GM19452 (cell line): ENCODE results near the gene DGKD.
A peak's percentile ranks its signal among the peaks of the same experiment; 100 is the strongest.

Source experiments
- ATAC-seq: cut with Tn5 transposase; IDR thresholded peaks from one replicate; pipeline ENCODE4 v1.9.1; 2021; ENCODE audit not compliant: unreplicated experiment

DGKD gene

DNA sequence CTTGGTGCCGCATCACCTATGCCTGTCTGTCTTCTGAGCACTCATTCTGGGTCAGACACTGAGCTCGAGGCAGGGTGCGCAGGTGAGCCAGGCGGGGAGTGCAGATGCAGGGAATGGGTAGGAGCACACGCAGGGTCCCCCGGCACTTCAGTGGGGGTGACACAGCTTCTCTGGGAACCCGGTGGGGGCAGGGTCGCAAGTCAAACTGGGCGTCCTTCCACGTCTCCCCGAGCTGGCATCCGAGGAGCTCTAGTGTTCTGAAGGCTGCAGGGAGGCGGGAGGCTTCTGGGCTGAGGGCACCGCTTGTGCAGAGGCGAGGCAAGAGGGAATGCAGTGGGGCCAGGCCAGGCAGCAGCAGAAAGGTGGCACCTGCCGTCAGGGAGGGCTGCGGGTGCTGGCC, 86.0 kb downstream of the DGKD start:
- no peak for ATAC-seq

- ATAC-seq: no peak
Observed at GRCh38 chr2:233440714-233441113, 86.4 kb downstream of the DGKD start.

DNA sequence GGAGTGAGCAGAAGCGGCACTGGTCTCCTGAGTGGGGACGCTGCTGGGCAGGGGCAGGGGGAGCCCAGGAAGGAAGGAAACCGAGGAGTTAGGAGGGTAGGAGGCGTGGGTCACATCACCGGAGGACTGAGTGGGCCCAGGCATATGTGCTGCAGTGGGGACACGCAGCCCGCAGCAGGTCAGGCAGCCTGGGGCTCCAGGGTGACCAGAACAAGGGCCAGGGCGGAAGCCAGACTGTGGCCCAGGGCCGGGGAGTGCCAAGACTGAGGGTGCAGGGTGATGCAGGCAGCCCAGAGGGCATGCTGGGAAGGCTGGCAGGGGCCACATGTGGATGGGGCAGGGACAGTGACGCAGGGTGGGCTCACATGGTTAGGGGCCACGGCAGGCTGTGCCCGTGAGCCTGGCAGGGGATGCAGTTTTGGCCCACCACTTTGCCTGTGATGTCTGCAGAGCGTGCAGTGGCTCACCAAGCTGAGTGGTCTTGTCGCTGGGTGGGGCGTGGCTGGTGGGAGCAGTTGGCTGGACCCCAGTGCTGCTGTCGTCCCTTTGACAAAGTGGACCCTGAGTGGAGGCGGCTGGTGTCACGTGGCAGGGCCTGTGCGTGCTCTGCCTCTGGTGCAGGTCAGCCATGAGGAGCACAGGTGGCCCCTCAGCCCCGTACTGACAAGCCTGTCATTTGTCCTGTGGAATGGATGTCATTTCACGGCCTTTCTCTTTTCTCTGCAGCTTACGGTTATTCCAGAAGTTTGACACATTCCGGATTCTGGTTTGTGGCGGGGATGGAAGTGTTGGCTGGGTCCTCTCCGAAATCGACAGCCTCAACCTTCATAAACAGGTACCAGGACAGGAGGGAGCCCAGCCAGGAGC, 87.1 kb downstream of the DGKD start:
- ATAC-seq: no peak

GRCh38 chr2:233442028-233442310, 87.7 kb downstream of the DGKD start:
- no peak for ATAC-seq

DNA sequence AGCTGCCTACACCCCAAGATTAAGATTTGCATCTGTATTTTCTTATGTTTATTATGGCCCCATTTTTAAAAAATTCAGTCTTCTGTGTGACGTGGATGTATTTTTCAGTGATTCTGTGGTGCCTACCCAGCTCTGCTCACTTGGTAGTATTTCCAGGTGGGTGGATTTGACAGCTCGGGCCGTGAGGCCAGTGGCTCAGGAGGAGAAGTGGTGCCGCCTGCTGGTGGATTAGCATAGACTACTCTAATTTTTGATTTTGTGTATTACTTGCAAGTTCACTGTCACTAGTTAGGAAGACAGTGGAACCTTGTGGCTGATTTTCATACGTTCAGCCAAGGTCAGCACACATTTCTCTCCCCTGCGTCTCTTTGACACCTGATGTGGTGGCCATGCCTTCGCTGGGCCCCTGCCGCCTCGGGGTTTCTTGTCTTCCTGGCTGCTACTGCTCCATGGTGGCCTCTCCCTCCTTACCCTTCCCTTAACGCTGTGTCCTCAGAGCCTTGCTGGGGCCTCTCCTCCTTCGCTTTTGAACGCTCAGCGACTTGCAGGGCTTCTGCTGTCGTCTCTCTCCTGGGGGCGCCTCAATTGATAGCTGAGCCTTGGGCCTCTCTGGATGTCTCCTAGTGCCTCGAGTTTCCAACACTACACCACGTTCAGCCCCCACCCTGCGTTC, 89.4 kb downstream of the DGKD start:
- ATAC-seq: peak; percentile 56

DNA sequence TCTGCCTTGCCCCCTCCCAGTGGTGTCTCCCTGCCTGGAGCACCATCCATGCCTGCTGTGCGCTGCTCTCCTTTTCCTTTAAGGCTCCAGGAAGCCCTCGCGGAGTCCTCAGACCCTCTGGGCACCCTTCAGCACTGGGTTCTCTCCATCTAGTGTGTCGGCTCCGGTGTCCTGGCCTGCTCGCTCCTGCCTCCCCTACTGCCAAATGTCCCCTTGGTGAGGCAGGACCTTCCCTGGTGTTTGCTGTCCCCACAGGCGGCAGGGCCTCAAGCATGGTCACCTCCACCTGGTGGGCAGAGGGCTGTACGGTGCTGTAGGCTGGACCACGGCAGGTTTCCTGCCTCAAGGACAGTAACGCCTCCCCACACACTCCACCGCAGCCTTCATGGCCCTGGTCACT, 90.2 kb downstream of the DGKD start:
- ATAC-seq: no peak

DNA sequence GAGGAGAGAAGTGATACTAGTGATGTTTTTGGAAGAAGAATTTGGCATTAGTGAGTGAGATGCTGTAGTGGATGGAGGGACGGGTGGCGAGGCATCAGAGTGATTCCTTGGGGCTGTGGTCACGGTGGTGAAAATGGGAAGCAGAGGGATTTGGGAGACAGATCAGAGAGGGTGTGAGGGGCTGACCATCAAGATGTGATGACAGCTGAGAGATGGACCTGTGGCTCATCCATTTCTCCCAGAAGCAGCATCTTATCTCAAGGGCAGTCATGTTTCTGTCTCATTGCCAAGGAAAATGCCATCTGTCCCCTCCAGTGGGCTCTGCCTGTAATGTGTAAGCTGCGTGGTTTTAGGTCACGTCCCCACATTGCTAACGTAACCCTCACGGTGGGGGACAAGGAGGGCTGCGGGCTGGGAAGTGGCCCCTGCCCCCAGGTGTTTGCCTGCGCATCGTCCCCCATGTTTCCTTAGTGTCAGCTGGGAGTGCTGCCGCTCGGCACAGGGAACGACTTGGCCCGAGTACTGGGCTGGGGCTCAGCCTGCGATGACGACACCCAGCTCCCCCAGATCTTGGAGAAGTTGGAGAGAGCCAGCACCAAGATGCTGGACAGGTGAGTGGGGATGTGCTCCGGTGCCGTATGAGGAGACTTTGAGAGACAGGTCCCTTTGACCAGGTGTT, 91.0 kb downstream of the DGKD start:
- ATAC-seq: no peak

DNA sequence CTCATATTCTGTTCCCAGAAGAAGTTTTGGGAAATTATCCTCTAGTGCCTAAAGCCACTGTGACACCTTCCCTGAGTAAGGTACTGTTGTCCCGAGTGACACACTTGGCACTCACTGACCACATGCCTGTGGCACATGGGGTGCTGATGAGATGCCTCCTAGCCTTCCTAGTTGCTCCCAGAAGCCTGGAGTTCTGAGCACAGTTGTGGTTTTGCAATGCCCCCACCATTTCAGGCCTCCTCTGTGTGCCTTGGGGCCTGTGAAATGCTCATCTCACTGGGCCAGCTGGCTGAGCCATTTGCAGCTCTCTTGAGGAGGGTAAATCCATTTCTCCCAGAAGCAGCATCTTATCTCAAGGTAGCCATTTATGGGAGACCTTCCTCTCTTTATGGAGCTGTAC, 91.8 kb downstream of the DGKD start:
- no peak for ATAC-seq

GRCh38 chr2:233446606-233447305, 92.5 kb downstream of the DGKD start:
- no peak for ATAC-seq

GRCh38 chr2:233447506-233448219, 93.4 kb downstream of the DGKD start:
- ATAC-seq: no peak

DNA sequence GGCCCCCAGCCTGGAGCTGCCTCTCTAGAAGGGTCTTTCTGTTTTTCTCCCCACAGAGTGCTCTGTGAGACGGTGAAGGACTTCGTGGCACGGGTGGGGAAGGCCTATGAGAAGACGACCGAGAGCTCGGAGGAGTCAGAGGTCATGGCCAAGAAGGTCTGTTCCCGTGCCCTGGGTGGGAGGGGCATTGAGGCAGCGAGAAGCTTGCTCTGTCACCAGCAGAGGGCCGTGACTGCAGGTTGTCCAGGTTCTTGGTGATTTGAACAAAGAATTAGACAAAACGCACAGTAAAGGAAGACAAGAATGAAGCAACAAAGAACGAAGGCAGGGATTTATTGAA, 93.9 kb downstream of the DGKD start:
- no peak for ATAC-seq

- no peak for ATAC-seq
Observed at GRCh38 chr2:233448575-233448974, 94.3 kb downstream of the DGKD start.

GRCh38 chr2:233449081-233449901, 95.0 kb downstream of the DGKD start:
- ATAC-seq: no peak

- no peak for ATAC-seq
Observed at GRCh38 chr2:233449921-233450863, 95.9 kb downstream of the DGKD start.

DNA sequence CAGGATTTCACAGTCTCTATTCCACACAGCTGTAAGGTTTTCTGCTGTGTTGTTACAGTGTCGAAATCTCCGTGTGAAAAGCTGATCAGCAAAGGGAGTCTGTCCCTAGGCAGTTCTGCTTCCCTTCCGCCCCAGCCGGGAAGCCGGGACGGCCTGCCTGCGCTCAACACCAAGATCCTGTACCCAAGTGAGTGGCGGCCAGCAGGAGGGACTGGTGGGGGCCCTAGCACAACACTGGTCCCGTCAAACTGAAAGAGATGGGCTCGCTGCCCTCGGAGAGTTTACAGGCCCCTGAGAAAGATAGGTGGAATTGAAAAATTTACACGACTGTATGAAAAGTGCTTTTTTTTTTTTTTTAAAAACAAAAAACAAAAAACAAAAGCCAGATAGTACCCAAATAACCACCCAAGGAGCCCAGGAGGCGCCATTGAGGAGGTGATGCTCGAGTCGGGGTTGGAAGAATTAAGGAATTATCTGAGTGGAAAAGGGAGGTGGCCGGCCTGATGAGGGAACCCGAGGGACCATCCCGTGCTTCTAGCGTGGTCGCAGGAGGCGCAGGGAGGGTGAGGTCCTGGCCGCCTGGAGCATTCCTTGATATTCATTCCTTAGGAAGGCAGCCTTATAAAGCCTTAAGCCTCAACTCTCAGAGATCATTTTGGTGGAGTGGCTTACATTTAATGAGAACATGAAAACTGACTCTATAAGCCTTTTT, 96.7 kb downstream of the DGKD start:
- no peak for ATAC-seq

DNA sequence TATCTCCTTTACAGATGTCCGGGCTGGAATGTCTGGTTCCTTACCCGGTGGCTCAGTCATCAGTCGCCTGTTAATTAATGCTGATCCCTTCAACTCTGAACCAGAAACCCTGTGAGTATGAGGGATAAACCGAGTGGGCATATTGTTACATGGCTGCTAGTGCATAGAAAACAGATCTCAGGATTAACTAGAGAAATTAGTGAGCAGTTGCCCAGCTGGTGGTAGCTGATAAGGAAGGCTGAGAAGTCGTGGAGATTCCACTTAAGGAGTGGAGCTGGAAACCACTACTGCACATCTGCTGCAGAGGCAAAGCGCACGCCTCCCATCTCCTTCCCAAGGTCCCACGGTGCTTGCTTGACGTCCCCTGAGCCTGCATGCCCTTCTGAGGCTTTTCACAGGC, 97.7 kb downstream of the DGKD start:
- no peak for ATAC-seq

DNA sequence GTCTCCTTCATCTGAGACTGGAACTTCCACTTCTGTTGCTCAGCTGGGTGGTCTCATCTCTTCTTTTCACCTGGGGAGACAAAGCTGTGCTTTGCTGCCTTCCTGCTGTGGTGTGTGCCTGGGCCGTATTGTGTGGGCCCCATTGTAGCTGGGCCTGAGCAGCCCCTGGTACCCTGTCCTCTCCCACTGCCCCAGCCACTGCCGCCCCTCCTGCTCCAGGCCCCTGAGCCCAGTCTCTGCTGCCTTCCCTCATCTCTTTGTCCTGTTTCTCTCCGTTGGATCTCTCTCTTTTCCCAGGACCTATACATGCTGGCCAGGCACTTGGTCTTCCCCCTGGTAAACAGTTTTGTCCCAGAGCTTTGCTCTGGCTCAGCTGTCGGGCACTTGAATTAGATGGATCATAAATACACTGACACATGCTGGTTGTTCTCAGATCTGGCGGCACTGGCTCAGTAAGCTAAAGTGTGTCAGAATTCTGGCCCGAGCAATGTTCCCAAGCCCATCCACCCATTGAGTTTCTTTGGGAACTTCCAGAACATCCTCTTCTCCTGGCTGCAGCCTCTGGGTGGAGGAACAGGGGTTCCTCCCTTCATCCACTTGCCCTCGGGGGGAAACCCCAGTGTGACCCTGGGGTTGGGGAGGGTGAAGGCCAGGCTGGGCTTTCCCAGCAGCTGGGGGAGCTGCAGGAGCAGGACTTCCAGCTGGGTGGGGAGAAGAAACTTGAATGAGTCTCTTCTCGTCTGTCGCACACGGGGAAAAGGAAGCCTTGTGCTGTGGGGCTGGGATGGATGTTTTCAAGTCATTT, 99.0 kb downstream of the DGKD start:
- ATAC-seq: no peak

DNA sequence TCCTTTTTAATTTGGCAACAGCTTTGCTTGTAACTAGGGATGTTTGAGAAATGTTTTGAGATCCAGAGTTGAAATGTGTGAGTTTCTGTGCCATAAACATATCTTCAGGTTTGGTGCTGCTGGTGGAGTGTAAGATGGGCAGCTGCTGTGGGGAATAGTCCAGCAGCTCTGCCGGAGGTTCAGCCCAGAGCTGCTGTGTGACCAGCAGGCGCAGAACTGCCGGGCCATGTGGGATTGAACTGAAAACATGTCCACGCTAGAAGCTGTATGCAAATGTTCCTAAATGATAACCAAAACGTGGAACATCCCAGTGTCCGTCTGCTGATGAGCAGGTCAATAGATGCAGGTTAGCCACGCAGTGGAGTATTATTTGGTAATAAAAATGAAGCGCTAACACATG, 99.6 kb downstream of the DGKD start:
- no peak for ATAC-seq
